ENCODE data around the gene KLF15.

Gene KLF15

GRCh38 chr3:126396536-126396935 is 39.3 kb upstream of the KLF15 start:
- Histone ChIP-seq H3K27ac (ENCODE audit: low read depth, low read length) (no peak overlapping the region), H3K27me3 (ENCODE audit: control insufficient read depth, insufficient read depth, low read length) (peaks cover 33% of the 10 kb centered on the region), H3K9ac (ENCODE audit: low read length) (no peak overlapping the region), H3K36me3 (ENCODE audit: control insufficient read depth, insufficient read depth, low read length) (no peaks in the 10 kb centered on the region), H3K9me3 (ENCODE audit: control insufficient read depth, insufficient read depth, low read depth, low read length) (no peaks in the 10 kb centered on the region), H3K4me1 (ENCODE audit: control insufficient read depth, insufficient read depth, low read length) (peaks cover 4% of the 10 kb centered on the region; the same call in 1 of the 2 replicates), H3K4me3 (ENCODE audit: low read depth, low read length) (no peak overlapping the region)

GRCh38 chr3:126395846-126396513 is 38.8 kb upstream of the KLF15 start:
- no peak overlapping the region for H3K27ac ChIP-seq (ENCODE audit: low read depth, low read length)
- peaks cover 4% of the 10 kb centered on the region; the same call in 1 of the 2 replicates for H3K4me1 ChIP-seq (ENCODE audit: control insufficient read depth, insufficient read depth, low read length)
- H3K27me3 ChIP-seq (ENCODE audit: control insufficient read depth, insufficient read depth, low read length) = peaks cover 33% of the 10 kb centered on the region
- H3K36me3 ChIP-seq (ENCODE audit: control insufficient read depth, insufficient read depth, low read length) = no peaks in the 10 kb centered on the region
- no peak overlapping the region for H3K4me3 ChIP-seq (ENCODE audit: low read depth, low read length)
- no peaks in the 10 kb centered on the region for H3K9me3 ChIP-seq (ENCODE audit: control insufficient read depth, insufficient read depth, low read depth, low read length)
- H3K9ac ChIP-seq (ENCODE audit: low read length) = no peak overlapping the region

- Histone ChIP-seq H3K27me3 (ENCODE audit: control insufficient read depth, insufficient read depth, low read length) (peaks cover 40% of the 10 kb centered on the region), H3K4me3 (ENCODE audit: low read depth, low read length) (peak overlapping the region; percentile 20), H3K4me1 (ENCODE audit: control insufficient read depth, insufficient read depth, low read length) (peaks cover 4% of the 10 kb centered on the region; the same call in 1 of the 2 replicates), H3K36me3 (ENCODE audit: control insufficient read depth, insufficient read depth, low read length) (no peaks in the 10 kb centered on the region), H3K27ac (ENCODE audit: low read depth, low read length) (no peak overlapping the region), H3K9me3 (ENCODE audit: control insufficient read depth, insufficient read depth, low read depth, low read length) (no peaks in the 10 kb centered on the region), H3K9ac (ENCODE audit: low read length) (no peak overlapping the region)
Observed at GRCh38 chr3:126394977-126395321, 37.7 kb upstream of the KLF15 start.

GRCh38 chr3:126394179-126394976 is 37.2 kb upstream of the KLF15 start, which contains the start of gene CFAP100:
Gene CFAP100, plus strand, starts transcription at chr3:126394909. Its CDS starts 1,092 bp downstream, at chr3:126396001.
- Histone ChIP-seq H3K27ac (ENCODE audit: low read depth, low read length) (no peak within 1 kb of the TSS), H3K27me3 (ENCODE audit: control insufficient read depth, insufficient read depth, low read length) (peaks cover 43% of the 10 kb centered on the region), H3K9ac (ENCODE audit: low read length) (no peak within 1 kb of the TSS), H3K4me1 (ENCODE audit: control insufficient read depth, insufficient read depth, low read length) (peaks cover 7% of the 10 kb centered on the region), H3K36me3 (ENCODE audit: control insufficient read depth, insufficient read depth, low read length) (no peaks in the 10 kb centered on the region), H3K9me3 (ENCODE audit: control insufficient read depth, insufficient read depth, low read depth, low read length) (no peaks in the 10 kb centered on the region), H3K4me3 (ENCODE audit: low read depth, low read length) (peak within 1 kb of the TSS; percentile 20)

- H3K4me1 ChIP-seq (ENCODE audit: control insufficient read depth, insufficient read depth, low read length) = peaks cover 8% of the 10 kb centered on the region
- H3K9me3 ChIP-seq (ENCODE audit: control insufficient read depth, insufficient read depth, low read depth, low read length) = no peaks in the 10 kb centered on the region
- H3K9ac ChIP-seq (ENCODE audit: low read length) = no peak overlapping the region
- no peak overlapping the region for H3K4me3 ChIP-seq (ENCODE audit: low read depth, low read length)
- no peaks in the 10 kb centered on the region for H3K36me3 ChIP-seq (ENCODE audit: control insufficient read depth, insufficient read depth, low read length)
- no peak overlapping the region for H3K27ac ChIP-seq (ENCODE audit: low read depth, low read length)
- peaks cover 44% of the 10 kb centered on the region for H3K27me3 ChIP-seq (ENCODE audit: control insufficient read depth, insufficient read depth, low read length)
Observed at GRCh38 chr3:126393563-126393962, 36.4 kb upstream of the KLF15 start.

- Histone ChIP-seq H3K27ac (ENCODE audit: low read depth, low read length) (no peak overlapping the region), H3K36me3 (ENCODE audit: control insufficient read depth, insufficient read depth, low read length) (no peaks in the 10 kb centered on the region), H3K4me1 (ENCODE audit: control insufficient read depth, insufficient read depth, low read length) (peaks cover 8% of the 10 kb centered on the region), H3K27me3 (ENCODE audit: control insufficient read depth, insufficient read depth, low read length) (peaks cover 44% of the 10 kb centered on the region), H3K9ac (ENCODE audit: low read length) (no peak overlapping the region), H3K4me3 (ENCODE audit: low read depth, low read length) (no peak overlapping the region), H3K9me3 (ENCODE audit: control insufficient read depth, insufficient read depth, low read depth, low read length) (no peaks in the 10 kb centered on the region)
Observed at GRCh38 chr3:126392246-126392645, 35.0 kb upstream of the KLF15 start.

GRCh38 chr3:126391631-126392030 is 34.4 kb upstream of the KLF15 start:
- Histone ChIP-seq H3K36me3 (ENCODE audit: control insufficient read depth, insufficient read depth, low read length) (no peaks in the 10 kb centered on the region), H3K27ac (ENCODE audit: low read depth, low read length) (no peak overlapping the region), H3K27me3 (ENCODE audit: control insufficient read depth, insufficient read depth, low read length) (peaks cover 44% of the 10 kb centered on the region), H3K9me3 (ENCODE audit: control insufficient read depth, insufficient read depth, low read depth, low read length) (no peaks in the 10 kb centered on the region), H3K4me1 (ENCODE audit: control insufficient read depth, insufficient read depth, low read length) (peaks cover 8% of the 10 kb centered on the region), H3K4me3 (ENCODE audit: low read depth, low read length) (no peak overlapping the region), H3K9ac (ENCODE audit: low read length) (no peak overlapping the region)

GRCh38 chr3:126390751-126391150 is 33.5 kb upstream of the KLF15 start:
- Histone ChIP-seq H3K4me1 (ENCODE audit: control insufficient read depth, insufficient read depth, low read length) (peaks cover 8% of the 10 kb centered on the region), H3K36me3 (ENCODE audit: control insufficient read depth, insufficient read depth, low read length) (no peaks in the 10 kb centered on the region), H3K27ac (ENCODE audit: low read depth, low read length) (no peak overlapping the region), H3K27me3 (ENCODE audit: control insufficient read depth, insufficient read depth, low read length) (peaks cover 39% of the 10 kb centered on the region), H3K9me3 (ENCODE audit: control insufficient read depth, insufficient read depth, low read depth, low read length) (no peaks in the 10 kb centered on the region), H3K4me3 (ENCODE audit: low read depth, low read length) (no peak overlapping the region), H3K9ac (ENCODE audit: low read length) (no peak overlapping the region)

GRCh38 chr3:126390201-126390600 is 33.0 kb upstream of the KLF15 start:
- Histone ChIP-seq H3K9ac (ENCODE audit: low read length) (no peak overlapping the region), H3K4me1 (ENCODE audit: control insufficient read depth, insufficient read depth, low read length) (peaks cover 8% of the 10 kb centered on the region), H3K27me3 (ENCODE audit: control insufficient read depth, insufficient read depth, low read length) (peaks cover 33% of the 10 kb centered on the region), H3K4me3 (ENCODE audit: low read depth, low read length) (no peak overlapping the region), H3K9me3 (ENCODE audit: control insufficient read depth, insufficient read depth, low read depth, low read length) (no peaks in the 10 kb centered on the region), H3K36me3 (ENCODE audit: control insufficient read depth, insufficient read depth, low read length) (no peaks in the 10 kb centered on the region), H3K27ac (ENCODE audit: low read depth, low read length) (no peak overlapping the region)

- H3K9ac ChIP-seq (ENCODE audit: low read length) = no peak overlapping the region
- H3K27me3 ChIP-seq (ENCODE audit: control insufficient read depth, insufficient read depth, low read length) = peaks cover 30% of the 10 kb centered on the region
- H3K36me3 ChIP-seq (ENCODE audit: control insufficient read depth, insufficient read depth, low read length) = no peaks in the 10 kb centered on the region
- H3K4me1 ChIP-seq (ENCODE audit: control insufficient read depth, insufficient read depth, low read length) = peaks cover 8% of the 10 kb centered on the region
- no peak overlapping the region for H3K27ac ChIP-seq (ENCODE audit: low read depth, low read length)
- H3K9me3 ChIP-seq (ENCODE audit: control insufficient read depth, insufficient read depth, low read depth, low read length) = no peaks in the 10 kb centered on the region
- peak overlapping the region; percentile 39; the same call in 1 of the 2 replicates for H3K4me3 ChIP-seq (ENCODE audit: low read depth, low read length)
Observed at GRCh38 chr3:126389794-126390146, 32.6 kb upstream of the KLF15 start.

GRCh38 chr3:126389112-126389793 is 32.0 kb upstream of the KLF15 start:
- Histone ChIP-seq H3K9ac (ENCODE audit: low read length) (no peak overlapping the region), H3K9me3 (ENCODE audit: control insufficient read depth, insufficient read depth, low read depth, low read length) (no peaks in the 10 kb centered on the region), H3K27ac (ENCODE audit: low read depth, low read length) (no peak overlapping the region; the same call in 1 of the 2 replicates), H3K27me3 (ENCODE audit: control insufficient read depth, insufficient read depth, low read length) (peaks cover 25% of the 10 kb centered on the region), H3K36me3 (ENCODE audit: control insufficient read depth, insufficient read depth, low read length) (no peaks in the 10 kb centered on the region), H3K4me1 (ENCODE audit: control insufficient read depth, insufficient read depth, low read length) (peaks cover 5% of the 10 kb centered on the region), H3K4me3 (ENCODE audit: low read depth, low read length) (peak overlapping the region; percentile 39)
